ENCODE results near the gene COPZ1.

COPZ1 gene

DNA sequence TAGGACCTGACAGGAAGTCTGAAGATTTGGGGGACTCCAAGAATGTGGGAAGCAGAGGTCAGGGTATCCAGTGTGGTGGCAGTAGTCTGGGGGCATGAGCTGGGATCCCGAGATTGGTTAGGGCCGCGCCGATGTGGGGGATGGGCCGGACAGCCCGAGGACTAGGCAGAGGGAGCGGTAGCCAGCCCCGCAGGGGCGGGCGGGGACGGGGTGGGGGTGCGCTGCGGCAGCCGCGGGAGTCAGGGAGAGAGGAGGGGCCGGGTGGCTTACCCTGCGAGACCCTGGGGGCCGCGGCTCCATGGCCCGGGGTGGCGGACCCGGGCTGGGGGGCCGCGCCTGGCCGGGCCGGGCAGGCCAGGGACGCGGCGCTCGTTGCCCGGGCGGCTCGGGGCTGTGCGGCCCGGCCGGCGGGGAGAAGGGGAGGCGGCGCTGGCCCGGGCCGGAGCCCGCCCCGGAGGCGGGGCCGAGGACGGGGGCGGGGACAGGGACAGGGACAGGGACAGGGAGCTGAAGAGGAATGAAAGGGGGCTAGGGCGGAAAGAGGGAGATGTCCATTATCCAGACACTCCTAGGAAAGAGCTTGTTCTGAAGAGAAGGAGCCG, 54.0 kb downstream of the COPZ1 start:
- peak; percentile 35 for DNase-seq (ENCODE audit: low read depth)

DNA sequence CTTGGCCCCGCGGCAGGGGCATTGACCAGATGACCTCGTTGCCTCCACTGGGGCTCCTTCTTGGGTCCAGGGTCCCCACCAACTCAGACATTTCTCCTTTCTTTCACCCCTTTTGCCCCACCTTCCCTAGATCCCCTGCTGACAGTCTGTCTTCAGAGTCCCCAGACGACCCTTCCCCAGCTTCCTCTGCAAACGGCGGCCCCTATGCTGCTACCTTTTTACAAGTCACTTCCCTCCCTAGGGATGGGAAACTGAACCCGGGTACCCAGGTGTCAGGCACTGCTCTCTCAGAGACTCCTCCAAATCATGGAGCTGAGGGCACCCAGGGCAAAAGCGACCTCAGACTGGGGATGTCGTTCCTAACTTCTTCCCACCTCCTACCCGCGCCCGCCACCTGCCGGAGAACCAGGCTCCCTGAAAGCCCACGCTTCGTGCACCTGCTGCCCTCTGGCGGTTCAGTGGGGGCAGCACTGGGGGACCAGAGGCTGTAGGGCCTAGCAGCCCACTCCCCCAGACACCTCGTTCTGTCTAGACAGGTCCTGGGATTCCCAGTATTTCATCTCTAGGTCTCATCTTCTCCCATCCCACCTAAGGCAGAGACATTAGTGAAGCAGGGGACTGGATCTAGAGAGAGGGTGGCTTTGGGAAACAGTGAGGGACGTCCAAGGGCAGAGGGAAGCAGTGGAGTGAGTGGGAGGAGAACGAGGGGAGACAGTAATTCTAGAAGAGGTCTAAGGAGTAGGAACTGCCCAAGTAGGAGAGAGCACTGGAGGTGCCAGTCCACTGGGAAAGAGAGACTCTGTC, 54.7 kb downstream of the COPZ1 start:
- DNase-seq (ENCODE audit: low read depth), result peak; percentile 80

DNA sequence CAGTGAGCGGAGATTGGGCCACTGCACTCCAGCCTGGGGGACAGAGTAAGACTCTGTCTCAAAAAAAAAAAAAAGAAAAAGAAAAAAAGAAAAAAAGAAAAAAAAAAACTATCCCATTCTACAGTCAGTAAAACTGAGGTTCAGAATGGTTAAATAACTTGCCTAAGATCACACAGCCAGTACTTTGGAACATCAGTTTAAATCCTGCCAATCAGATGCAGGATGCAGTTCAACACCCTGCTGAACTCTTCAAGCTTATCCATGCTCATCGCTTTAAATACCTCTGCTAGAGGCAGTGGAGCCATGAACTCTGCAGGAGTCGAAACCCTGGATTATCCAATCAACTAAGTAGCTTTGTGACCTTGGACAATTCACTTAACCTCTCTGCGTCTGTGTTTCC, 56.2 kb downstream of the COPZ1 start:
- DNase-seq (ENCODE audit: low read depth), result no peak

- peak; percentile 94 for DNase-seq (ENCODE audit: low read depth)
Measured at GRCh38 chr12:54383041-54383609, 58.2 kb downstream of the COPZ1 start.

- DNase-seq (ENCODE audit: low read depth), result no peak
Measured at GRCh38 chr12:54384591-54385041, 59.7 kb downstream of the COPZ1 start, which contains the start of gene ZNF385A. Gene ZNF385A (minus strand): TSS chr12:54384733. CDS start chr12:54384514, 219 bp downstream.

DNA sequence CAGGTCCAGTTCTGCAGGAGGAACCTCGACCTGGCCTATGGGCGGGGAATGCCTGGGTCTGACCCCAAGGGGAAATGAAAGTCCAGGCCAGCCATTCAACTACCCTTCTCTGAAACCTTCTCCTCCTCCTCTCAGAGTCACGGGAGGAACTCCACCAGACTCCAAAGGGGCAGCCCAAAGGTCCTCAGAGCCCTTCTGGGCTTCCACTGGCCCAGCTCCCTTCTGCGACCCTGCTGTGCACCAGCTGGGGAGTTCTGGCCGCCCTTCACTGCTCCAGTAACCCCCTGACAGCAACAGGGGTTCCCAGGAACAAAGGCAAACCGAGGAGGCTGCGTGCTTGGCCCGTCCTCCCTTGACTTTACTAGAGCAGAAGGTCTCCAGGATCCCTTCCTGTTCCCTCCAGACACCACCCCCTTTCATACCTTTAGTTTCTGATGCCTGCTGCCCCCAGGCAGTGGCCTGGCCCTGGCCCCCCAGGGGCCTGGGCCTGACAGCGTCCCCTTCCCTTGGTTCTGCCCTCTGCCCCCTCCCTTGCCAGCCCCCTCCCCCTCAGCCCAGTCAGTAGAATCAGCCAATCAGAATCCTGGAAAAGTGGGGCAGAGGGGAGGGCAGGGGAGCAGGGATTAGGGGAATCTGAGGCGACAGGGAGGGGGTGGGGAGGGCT, 60.5 kb downstream of the COPZ1 start:
- DNase-seq (ENCODE audit: low read depth), result no peak

GRCh38 chr12:54386403-54387113, 61.6 kb downstream of the COPZ1 start:
- peak; percentile 44 for DNase-seq (ENCODE audit: low read depth)

DNA sequence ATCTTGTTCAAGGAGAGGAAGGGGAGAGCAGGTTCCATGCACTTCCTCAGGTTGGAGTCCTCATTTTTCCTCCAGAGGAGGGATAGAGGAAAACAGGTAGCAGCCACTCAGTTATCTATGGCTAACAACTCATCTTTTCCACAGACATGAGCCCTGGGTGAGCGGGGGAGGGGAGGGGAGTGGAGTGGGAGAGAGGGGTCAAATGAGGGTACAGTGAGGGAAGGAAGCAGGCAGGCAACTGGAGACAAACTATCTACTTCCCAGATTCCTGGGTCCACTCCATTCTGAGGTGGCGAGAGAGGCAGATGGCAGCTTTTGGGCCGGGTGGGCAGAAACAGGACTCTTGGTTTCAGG, 62.2 kb downstream of the COPZ1 start:
- no peak for DNase-seq (ENCODE audit: low read depth)

DNA sequence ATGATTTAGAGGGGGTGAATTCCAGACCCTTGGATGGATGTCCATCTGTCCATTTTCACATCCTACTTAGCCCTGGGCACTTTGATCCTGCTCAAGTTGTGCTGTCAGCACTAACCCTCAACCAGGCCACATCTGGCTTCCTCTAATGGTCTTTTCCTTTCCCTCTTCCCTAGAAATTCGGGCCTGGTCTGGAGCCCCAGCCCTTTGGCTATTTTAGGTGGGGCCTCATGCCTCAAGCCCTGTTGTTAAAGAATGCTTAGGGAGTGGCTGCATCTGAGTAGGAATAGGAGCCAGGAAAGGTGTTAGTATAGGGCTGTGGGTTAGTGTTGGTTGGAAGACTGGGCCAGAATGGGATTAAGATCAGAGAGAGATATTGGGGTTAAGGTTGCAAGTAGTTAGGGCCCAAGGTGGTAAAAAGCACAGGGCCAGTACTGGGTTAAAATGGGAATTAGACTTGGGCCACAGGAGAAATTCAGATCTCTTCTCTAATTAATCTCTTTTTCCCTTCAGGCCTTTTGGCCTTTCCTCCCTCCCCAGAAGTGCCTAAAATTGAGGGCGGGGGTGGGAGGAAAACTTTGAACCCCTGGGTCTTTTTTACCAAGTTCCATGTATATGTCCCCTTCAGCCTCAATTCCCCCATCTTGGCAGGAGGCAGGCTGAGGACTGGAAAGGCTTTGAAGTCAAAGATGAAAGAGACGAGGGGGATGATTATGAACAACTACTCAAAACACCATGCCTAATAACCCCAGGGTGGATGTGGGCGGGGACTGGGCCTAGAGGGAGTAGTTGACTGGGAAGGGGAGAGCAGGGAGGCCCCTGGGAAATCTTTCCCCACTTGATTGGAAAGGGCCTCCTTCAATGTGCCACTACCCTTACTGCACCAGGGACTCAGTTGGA, 63.6 kb downstream of the COPZ1 start:
- no peak for DNase-seq (ENCODE audit: low read depth)

DNA sequence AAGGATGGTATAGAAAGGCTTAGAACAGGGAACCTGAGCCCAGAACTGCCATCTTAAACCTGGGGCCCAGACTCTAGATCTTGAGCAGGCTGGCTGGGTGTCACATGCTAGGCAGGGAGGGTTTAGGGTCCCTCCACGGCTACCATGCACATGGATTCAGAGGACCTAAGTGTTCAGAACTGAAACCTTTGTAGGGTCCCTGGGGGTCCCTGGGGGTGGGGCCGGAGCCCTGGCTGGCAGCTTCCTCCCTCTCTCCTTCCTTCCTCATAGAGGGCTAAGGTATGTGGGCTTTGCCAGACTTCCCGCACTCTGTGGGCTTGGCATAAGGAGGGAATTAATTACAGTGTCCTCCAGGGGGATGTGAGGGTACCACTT, 64.2 kb downstream of the COPZ1 start:
- DNase-seq (ENCODE audit: low read depth), result no peak

DNA sequence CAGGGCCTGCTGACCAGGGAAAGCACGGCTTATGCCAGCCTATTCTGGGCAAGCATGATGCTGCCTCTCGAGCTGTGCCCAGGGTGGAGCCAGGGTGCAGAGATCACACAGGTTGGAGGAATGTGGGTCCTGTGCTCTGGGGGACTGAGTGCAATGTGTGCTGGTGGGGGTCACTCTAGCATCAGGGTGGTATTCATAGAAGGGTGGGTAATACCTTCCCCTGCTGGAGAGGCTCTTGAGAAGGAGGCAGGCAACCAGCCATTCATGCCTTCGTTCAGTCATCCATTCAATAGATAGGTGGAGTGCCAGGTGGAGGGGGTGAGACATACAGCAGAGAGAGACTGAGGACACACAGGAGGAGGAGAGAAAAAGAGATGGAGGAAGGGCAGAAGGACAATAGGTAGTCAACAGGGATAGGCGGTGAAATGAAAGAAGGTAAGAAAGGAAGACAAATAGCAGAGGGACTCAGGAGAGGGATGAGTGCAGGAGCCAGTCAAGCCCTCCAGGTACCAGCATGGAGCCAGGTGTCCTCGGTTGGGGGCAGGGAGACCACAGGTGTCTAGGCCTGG, 64.8 kb downstream of the COPZ1 start:
- DNase-seq (ENCODE audit: low read depth), result no peak

- no peak for DNase-seq (ENCODE audit: low read depth)
Measured at GRCh38 chr12:54390176-54390667, 65.3 kb downstream of the COPZ1 start.

GRCh38 chr12:54390668-54391551, 66.0 kb downstream of the COPZ1 start:
- DNase-seq (ENCODE audit: low read depth), result no peak

DNA sequence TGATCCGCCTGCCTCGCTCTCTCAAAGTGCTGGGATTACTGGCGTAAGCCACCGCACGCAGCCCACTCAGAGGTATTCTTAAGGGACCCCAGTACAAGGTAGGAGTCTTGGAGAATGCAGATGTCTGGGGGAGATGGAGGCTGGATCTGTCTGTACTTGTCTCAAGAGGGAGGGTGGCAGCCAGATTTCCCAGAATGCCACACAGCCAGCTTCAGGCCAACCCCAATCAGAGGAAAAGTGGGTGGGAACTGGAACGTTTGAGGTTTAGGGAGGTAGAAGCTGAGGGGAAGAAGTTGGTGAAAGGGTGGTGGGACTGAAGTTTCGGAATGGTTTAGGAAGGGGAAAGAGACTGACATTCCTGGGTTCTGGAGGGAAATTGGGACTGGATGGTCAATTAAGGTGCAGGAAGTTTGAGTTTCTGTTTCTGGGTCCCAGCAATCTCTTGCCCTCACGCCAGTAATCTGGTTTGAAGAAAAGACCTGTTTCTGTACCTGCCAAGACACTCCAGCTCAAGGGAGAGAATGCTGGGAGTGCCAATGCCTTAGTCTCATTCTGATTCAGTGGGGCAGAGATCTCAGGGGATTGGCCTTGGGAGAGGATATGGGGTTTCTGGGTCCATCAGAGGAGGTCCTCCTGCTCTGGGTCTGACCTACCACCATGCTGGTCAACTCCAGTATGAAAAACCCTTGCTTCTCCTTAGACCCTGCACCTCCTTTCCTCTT, 67.7 kb downstream of the COPZ1 start:
- DNase-seq (ENCODE audit: low read depth), result no peak

DNA sequence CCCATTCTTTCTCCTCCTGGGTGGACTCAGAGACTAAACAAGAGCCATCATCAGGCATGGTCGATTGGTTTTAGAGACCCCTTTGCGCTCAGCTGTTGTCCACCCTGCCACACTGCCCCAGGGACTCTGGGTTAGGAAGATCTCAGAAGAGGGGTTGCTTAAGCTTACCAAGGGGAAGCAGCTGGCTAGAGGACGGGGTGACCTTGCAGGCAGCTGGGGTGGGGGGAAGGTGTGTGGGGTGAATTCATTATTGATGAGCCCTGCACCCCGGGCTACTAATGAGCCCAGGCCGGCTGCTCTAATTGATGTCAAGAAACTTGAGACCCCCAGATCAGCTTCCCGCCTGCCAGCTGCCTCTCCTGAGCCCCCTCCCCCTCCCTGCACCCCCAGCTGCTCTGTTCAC, 68.3 kb downstream of the COPZ1 start:
- DNase-seq (ENCODE audit: low read depth), result no peak

GRCh38 chr12:54393743-54394142, 68.8 kb downstream of the COPZ1 start:
- no peak for DNase-seq (ENCODE audit: low read depth)

GRCh38 chr12:54394281-54394719, 69.4 kb downstream of the COPZ1 start:
- DNase-seq (ENCODE audit: low read depth), result peak; percentile 51

DNA sequence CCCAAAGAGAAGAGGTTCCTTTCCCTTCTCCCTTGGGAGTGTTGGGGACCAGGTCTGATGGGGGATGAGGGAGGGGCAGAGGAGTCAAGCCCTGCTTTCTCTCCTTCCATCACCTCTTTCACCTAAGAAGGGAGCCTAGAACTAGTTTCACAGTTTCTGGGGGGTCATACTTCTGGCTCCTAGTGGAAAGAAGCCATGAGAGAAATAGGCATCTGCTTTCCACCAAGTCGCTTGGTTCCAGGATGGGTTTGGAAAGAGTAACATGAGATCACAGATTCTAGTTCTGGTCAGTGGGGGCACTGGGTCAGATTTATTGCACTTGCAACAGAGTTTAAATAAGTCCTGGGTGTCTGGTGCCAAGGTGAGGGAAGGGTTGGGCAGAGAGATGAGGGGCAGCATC, 70.1 kb downstream of the COPZ1 start:
- no peak for DNase-seq (ENCODE audit: low read depth)

GRCh38 chr12:54395545-54395944, 70.6 kb downstream of the COPZ1 start:
- no peak for DNase-seq (ENCODE audit: low read depth)

All from fibroblast of gingiva (primary cell).